HG03460 (cell line): ENCODE results near the gene JAG1.
"Not testable (repeated sequence)": the region's sequence is repeated elsewhere in the genome, so short reads cannot be mapped to it uniquely, and the experiment has no call there.

Experiments
- ATAC-seq: cut with Tn5 transposase; IDR thresholded peaks from one replicate; pipeline ENCODE4 v1.9.1; 2021; ENCODE audit not compliant: unreplicated experiment

JAG1 gene

GRCh38 chr20:10613911-10614310 is 59.9 kb downstream of the JAG1 start:
- ATAC-seq: no peak

GRCh38 chr20:10613426-10613825 is 60.4 kb downstream of the JAG1 start:
- ATAC-seq: not testable (repeated sequence)

DNA sequence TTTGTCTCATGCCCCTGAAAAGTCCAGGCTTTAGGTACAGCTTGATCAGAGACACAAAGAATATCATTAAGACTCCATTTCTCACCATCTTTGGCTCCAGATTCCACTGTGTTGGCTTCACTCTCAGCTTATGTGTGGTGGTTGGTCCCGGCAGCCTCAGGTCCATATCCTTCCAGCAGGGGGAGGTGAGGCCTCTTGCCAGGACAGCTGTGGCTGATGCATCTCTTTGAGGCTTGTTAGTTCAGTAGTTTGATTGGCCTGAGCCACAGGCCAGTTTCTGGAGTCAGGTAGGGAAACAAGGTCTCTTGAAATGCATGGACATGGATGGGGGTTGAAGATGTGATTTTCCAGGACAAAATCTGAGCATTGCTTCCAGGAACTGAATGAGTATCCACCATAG is 62.4 kb downstream of the JAG1 start:
- no peak for ATAC-seq

- ATAC-seq: no peak
These were observed 63.5 kb downstream of the JAG1 start for GRCh38 chr20:10610251-10610650.

- ATAC-seq: no peak
These were observed 64.0 kb downstream of the JAG1 start for GRCh38 chr20:10609770-10610169.

GRCh38 chr20:10609276-10609675 is 64.5 kb downstream of the JAG1 start:
- no peak for ATAC-seq

DNA sequence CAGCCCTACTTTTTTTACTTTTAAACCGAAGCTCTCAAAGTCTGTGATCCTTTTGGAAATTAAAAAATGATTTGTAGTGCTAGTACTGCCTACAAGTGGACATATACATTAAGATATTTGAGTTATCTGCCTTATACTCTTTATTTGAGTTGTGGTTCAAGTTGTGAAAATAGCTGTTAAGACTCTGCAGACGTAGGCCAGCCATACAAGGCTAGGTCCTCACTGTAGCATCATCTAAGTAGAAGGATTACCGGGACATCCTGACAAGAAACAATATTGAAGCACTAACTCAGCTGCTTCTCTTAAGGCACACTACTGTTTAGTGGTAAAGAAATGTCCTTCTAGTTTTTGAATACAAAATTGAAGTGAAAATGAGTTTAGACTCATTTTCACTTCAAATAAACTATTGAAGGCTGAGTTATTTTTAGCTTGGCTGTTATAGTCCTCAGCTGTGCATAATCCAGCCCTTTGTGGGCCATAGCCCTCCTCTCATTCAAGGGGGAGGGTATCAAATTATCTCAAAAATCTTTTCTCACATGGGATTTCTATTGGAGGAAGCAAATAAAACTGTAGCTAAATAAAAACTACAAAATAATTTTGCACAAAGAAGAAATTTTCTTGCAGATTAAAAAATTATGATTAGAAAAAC is 68.1 kb downstream of the JAG1 start:
- ATAC-seq: no peak

DNA sequence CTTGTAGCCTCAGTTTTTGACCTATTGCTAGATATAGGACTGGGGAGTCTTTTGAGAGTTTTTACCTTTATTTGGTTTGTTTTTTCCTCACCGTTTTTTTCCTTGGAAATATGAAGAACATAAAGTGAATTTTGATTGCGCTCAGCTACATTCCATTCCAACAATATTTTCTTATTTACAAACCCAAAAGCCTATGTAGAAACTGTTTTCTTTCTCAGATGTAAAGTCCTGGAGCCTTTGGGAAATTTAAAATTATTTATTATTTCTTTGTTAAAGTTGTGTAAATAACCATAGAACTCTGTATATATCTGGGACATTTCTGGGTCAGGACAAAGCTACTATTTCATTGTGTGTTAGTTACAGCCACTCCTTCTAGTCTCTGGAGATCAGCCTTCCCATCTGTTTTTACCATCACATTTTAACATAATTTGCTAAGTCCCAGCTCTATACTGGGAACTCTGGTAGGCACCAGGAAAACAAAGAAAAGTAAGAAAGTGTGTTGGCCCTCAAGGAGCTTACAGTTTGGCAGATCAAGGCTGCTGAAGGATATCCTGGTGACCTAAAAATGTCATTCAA is 68.8 kb downstream of the JAG1 start:
- ATAC-seq: no peak

- no peak for ATAC-seq
These were observed 69.6 kb downstream of the JAG1 start for GRCh38 chr20:10603971-10604864.

GRCh38 chr20:10603378-10603777 is 70.4 kb downstream of the JAG1 start:
- ATAC-seq: no peak

- ATAC-seq: no peak
These were observed 71.5 kb downstream of the JAG1 start for GRCh38 chr20:10602221-10602871.

- ATAC-seq: no peak
These were observed 76.2 kb downstream of the JAG1 start for GRCh38 chr20:10597637-10598036.

GRCh38 chr20:10596710-10597121 is 77.1 kb downstream of the JAG1 start:
- no peak for ATAC-seq

DNA sequence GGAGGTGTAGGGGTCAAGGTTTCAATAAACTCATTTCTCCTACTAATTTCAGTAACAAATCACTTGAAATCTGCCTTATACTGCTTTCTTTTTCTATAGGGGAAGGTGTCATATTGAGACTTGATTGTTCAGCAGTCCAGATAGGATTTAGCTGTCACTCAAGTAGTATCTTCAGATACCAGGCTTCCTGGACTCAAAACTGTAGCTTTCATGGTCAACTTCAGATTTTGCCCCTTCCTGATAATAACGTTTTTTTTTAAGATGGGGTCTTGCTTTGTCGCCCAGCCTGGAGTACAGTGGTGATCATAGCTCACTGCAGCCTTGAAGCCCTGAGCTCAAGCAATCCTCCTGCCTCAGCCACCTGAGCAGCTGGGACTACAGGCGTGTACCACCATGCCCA is 77.8 kb downstream of the JAG1 start:
- no peak for ATAC-seq

DNA sequence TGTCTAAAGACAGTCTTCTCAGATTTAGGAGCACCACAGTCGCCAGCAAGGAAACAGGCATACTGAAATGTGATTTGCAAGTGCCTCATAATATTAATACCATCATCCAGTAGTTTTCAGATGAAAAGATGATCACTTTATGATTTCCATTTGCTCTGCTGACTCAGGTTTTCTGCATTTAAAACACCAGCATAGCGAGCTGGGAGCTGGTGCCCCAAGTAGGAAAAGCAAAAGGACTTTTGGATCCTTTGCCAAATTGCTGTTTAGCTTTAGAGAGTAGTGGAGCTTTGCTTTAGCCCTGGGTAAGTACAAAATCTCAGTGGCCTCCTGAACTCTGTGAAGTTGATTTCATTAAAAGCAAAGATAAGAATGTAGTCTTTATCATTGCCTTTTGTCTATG is 78.5 kb downstream of the JAG1 start:
- ATAC-seq: no peak

DNA sequence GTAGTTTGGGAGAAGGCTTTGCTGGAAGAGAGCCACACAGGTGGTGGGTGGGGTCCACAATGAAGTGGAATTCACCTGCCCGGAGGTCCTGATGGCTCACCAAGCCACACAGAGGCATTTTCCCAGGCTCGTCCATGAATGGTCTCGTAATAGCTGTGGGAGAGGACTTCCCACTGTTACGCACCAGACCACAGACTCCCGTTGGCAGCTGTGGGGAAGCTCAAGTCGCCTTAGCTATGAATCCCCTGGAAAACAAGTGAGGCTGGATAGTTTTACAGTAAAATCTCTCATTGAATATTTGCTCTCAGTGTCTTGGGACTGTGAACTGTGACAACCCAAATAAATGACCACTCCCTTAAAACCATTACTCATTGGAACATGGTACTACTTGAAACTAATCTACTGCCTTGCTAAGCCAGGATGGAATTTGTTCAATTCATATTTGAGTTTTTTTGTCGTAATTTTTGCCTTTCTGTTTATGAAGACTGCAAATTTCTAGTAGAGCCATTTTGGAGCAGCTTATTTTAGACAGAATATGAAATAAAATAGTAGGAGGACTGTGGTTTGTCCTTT is 79.4 kb downstream of the JAG1 start:
- ATAC-seq: no peak

DNA sequence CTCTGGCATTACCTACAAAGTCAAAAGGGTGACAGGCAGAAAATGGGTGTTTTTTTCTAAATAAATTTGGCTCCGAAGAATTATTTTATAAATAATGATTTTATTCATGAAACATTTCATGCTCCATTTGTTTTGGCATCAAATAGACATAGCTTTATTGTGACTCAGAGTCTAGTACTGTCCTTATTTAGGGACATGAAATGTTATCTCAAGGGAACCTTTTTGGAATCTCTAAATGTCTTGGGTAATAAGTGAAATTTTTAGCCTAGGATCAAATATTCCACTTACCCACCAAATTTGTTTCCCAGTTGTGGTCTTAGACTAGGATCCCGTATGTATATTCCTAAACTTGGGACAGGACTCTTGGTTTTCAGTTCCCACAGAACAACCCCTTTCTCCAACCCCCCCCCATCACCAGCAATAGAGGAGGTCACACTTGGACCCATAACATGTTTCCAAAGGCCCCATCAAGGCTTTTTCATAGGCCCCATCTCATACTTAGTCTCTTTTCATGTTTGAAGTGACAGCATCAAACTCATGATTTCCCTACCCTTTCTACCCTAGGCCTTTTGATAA is 81.8 kb downstream of the JAG1 start:
- no peak for ATAC-seq

DNA sequence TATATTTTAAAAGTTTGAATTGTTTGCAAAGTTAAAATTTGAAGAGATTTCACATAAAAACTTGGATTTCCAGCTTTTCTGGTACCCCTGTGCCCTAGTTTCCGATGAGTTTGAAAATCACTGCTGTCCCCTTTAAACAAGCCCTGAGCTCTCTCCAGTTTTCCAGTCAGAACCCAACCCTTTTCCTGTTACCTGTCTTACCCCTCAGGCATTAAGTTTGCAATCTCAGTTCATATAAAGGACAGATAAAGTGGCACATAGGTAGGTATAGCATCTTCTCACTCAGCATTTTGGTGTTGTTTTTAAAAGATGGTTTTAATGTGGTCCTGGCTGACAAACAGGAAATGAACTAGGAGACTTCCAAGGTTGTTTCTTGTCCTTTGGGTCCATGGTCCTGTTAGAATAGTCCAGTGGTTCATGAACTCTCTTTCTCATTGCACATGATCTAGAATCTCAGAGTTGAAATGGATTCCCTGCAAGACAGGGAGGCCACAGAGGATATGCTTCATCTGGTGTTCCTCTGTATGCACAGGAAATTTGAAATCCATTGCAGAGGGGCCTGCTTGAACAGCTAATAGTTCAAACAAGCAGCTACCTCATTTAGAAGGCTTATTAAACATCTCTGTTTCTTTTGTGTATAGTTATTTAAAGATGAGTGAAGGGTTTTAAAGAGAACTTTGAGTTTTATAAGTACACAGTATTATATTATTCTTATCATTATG is 82.7 kb downstream of the JAG1 start:
- no peak for ATAC-seq

DNA sequence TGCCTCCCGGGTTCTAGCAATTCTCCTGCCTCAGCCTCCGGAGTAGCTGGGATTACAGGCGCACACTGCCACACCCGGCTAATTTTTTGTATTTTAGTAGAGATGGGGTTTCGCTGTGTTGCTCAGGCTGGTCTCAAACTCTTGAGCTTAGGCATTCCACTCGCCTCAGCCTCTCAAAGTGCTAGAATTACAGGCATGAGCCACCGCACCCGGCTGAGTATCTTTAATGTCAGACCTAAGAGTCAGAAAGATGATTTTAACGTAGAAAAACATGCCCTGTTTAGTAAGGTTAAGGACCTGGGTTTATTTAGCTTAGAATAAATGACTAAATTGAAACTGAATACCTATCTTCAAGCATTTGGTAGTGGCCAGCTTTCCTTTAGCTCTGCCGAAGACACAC is 83.4 kb downstream of the JAG1 start:
- ATAC-seq: not testable (repeated sequence)
